ENCODE measurements around the gene RAB1B.

GRCh38 chr11:66310324-66310723, 41.9 kb downstream of the RAB1B start:
- TF ChIP-seq CTCF (IDR thresholded peaks at IDR 0.05) (no peak), POLR2A (IDR thresholded peaks at IDR 0.05) (no peak)
